Neuron (in vitro differentiated cells): ENCODE measurements around the gene ZC3H18.

Experiments
- H2AFZ ChIP-seq: one replicate; pipeline ENCODE4 v1.6.1; 2013; ENCODE audit warnings: low read depth, mild to moderate bottlenecking, inconsistent platforms, low read length, moderate library complexity
- H3K27me3 ChIP-seq: one replicate; pipeline ENCODE4 v1.6.1; 2013; ENCODE audit warnings: low read length; ENCODE audit not compliant: insufficient read depth
- H3K36me3 ChIP-seq: one replicate; pipeline ENCODE4 v1.6.1; 2013; ENCODE audit warnings: low read length; ENCODE audit not compliant: insufficient read depth
- H3K4me1 ChIP-seq: one replicate; pipeline ENCODE4 v1.6.1; 2013; ENCODE audit warnings: low read length; ENCODE audit not compliant: insufficient read depth
- H3K4me3 ChIP-seq: 2 replicates; pipeline ENCODE4 v1.5.1; 2013; ENCODE audit warnings: mild to moderate bottlenecking, low read length, moderate library complexity
- H3K9me3 ChIP-seq: one replicate; pipeline ENCODE4 v1.6.1; 2013; ENCODE audit warnings: low read length

ZC3H18 gene

GRCh38 chr16:88548985-88549384 is 21.2 kb upstream of the ZC3H18 start:
- Histone ChIP-seq H3K9me3 (peaks cover 12% of the 10 kb centered on the region), H2AFZ (no peak overlapping the region), H3K27me3 (peaks cover 21% of the 10 kb centered on the region), H3K36me3 (no peaks in the 10 kb centered on the region), H3K4me1 (no peaks in the 10 kb centered on the region), H3K4me3 (no peak overlapping the region)

GRCh38 chr16:88549671-88550245 is 20.4 kb upstream of the ZC3H18 start:
- Histone ChIP-seq H3K4me3 (no peak overlapping the region), H3K27me3 (peaks cover 21% of the 10 kb centered on the region), H3K4me1 (no peaks in the 10 kb centered on the region), H3K9me3 (peaks cover 11% of the 10 kb centered on the region), H2AFZ (no peak overlapping the region), H3K36me3 (no peaks in the 10 kb centered on the region)

GRCh38 chr16:88550246-88550661 is 19.9 kb upstream of the ZC3H18 start:
- no peaks in the 10 kb centered on the region for H3K36me3 ChIP-seq
- H3K4me1 ChIP-seq: no peaks in the 10 kb centered on the region
- peaks cover 21% of the 10 kb centered on the region for H3K27me3 ChIP-seq
- peaks cover 8% of the 10 kb centered on the region for H3K9me3 ChIP-seq
- H2AFZ ChIP-seq: no peak overlapping the region
- H3K4me3 ChIP-seq: no peak overlapping the region

- Histone ChIP-seq H3K36me3 (no peaks in the 10 kb centered on the region), H3K27me3 (peaks cover 14% of the 10 kb centered on the region), H3K9me3 (peaks cover 4% of the 10 kb centered on the region), H3K4me1 (no peaks in the 10 kb centered on the region), H3K4me3 (no peak overlapping the region), H2AFZ (no peak overlapping the region)
Measured at GRCh38 chr16:88552166-88552565, 18.0 kb upstream of the ZC3H18 start.

- Histone ChIP-seq H3K9me3 (peaks cover 3% of the 10 kb centered on the region), H3K27me3 (peaks cover 13% of the 10 kb centered on the region), H3K4me1 (no peaks in the 10 kb centered on the region)
Measured at GRCh38 chr16:88552815-88553214, 17.4 kb upstream of the ZC3H18 start.

GRCh38 chr16:88553739-88554138 is 16.5 kb upstream of the ZC3H18 start:
- no peaks in the 10 kb centered on the region for H3K9me3 ChIP-seq
- no peak overlapping the region for H2AFZ ChIP-seq
- no peaks in the 10 kb centered on the region for H3K36me3 ChIP-seq
- H3K27me3 ChIP-seq: peaks cover 5% of the 10 kb centered on the region
- H3K4me1 ChIP-seq: no peaks in the 10 kb centered on the region
- no peak overlapping the region for H3K4me3 ChIP-seq

More at GRCh38 chr16:88552815-88553214, 17.4 kb upstream of the ZC3H18 start:
- H3K4me3 ChIP-seq: no peak overlapping the region
- H2AFZ ChIP-seq: no peak overlapping the region
- no peaks in the 10 kb centered on the region for H3K36me3 ChIP-seq

GRCh38 chr16:88554711-88555264 is 15.4 kb upstream of the ZC3H18 start:
- H3K9me3 ChIP-seq: no peaks in the 10 kb centered on the region
- H3K4me3 ChIP-seq: no peak overlapping the region
- H3K27me3 ChIP-seq: peaks cover 5% of the 10 kb centered on the region
- no peaks in the 10 kb centered on the region for H3K36me3 ChIP-seq
- H2AFZ ChIP-seq: no peak overlapping the region
- H3K4me1 ChIP-seq: no peaks in the 10 kb centered on the region

GRCh38 chr16:88556294-88556988 is 13.8 kb upstream of the ZC3H18 start:
- Histone ChIP-seq H3K9me3 (no peaks in the 10 kb centered on the region), H2AFZ (no peak overlapping the region), H3K4me1 (no peaks in the 10 kb centered on the region), H3K36me3 (no peaks in the 10 kb centered on the region), H3K4me3 (no peak overlapping the region), H3K27me3 (peaks cover 5% of the 10 kb centered on the region)

GRCh38 chr16:88558457-88559442 is 11.5 kb upstream of the ZC3H18 start:
- Histone ChIP-seq H3K9me3 (no peaks in the 10 kb centered on the region), H2AFZ (no peak overlapping the region), H3K4me1 (peaks cover 3% of the 10 kb centered on the region), H3K27me3 (no peaks in the 10 kb centered on the region), H3K4me3 (no peak overlapping the region), H3K36me3 (no peaks in the 10 kb centered on the region)

GRCh38 chr16:88560714-88561484 is 9.3 kb upstream of the ZC3H18 start:
- Histone ChIP-seq H3K27me3 (no peaks in the 10 kb centered on the region), H3K4me3 (no peak overlapping the region), H3K4me1 (peaks cover 6% of the 10 kb centered on the region), H3K36me3 (no peaks in the 10 kb centered on the region), H3K9me3 (no peaks in the 10 kb centered on the region), H2AFZ (no peak overlapping the region)

GRCh38 chr16:88561485-88562359 is 8.5 kb upstream of the ZC3H18 start:
- Histone ChIP-seq H3K36me3 (no peaks in the 10 kb centered on the region), H3K9me3 (no peaks in the 10 kb centered on the region), H3K4me1 (peaks cover 15% of the 10 kb centered on the region), H2AFZ (no peak overlapping the region), H3K4me3 (no peak overlapping the region), H3K27me3 (no peaks in the 10 kb centered on the region)

GRCh38 chr16:88566158-88566557 is 4.0 kb upstream of the ZC3H18 start:
- no peak overlapping the region for H3K4me3 ChIP-seq
- H2AFZ ChIP-seq: no peak overlapping the region
- H3K4me1 ChIP-seq: peaks cover 23% of the 10 kb centered on the region
- no peaks in the 10 kb centered on the region for H3K27me3 ChIP-seq
- H3K36me3 ChIP-seq: no peaks in the 10 kb centered on the region
- H3K9me3 ChIP-seq: no peaks in the 10 kb centered on the region
